TTC549 (cell line): Measurements from ENCODE around the gene DCPS.

Source experiments
- FAIRE-seq: peaks from 2 replicates; lab custom pipeline; 2012; peaks lifted over from hg19 to GRCh38; lab: Jason Lieb, UNC

The DCPS gene

DNA sequence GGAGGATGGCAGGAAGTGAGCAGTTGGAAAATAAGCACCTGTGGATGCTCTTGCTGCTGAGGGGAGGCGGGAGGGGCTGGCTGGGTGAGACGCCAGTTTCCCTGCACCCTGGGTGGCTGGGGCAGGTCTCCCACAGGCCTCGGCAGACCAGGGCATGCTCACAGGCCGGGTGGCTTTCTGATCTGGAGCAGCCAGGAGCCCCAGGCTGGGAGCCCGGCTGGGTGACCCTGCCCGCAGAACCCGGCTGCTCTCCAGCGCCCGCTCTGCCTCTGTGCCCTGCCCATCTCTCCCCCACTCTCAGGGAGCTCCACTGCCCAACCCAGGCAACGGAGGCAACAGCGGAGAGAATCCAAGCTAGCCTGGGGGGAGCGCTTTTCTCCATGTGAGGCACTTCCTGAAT lies 24.6 kb downstream of the DCPS start:
- FAIRE-seq = no peak

DNA sequence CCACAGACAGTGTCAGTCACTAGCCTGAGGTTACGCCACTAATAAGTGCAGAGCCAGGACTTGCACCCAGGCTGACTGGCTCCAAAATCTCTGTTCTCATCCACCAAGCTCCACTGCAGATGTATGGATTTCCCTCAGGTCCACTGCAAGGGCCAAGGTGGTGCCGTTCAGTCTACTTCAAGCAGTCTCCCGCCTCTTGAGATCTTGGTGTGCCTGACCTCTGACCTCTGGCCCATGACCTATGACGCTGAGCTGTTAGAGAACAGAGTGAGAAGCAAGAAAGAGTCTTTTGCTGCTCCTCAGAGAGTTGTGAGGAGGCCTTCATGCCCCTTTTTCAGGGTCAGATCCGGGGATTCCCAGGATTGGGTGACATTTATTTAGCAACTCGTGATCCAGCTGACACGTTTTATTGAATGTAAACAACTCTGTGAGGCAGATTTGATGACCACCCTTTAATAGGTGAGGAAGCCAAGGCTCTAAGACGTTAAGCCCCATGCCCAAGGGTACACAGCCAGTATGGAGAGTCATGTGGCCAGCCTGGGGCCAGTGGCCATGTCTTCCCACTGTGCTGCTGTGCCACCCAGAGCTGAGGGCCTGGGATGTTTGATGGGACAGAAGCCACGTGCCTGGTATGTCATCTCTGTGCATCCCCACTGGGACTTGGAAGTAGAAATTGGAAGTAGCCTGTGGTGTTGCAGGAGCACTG lies 25.2 kb downstream of the DCPS start:
- no peak for FAIRE-seq

GRCh38 chr11:126329644-126330211 lies 25.9 kb downstream of the DCPS start:
- no peak for FAIRE-seq

DNA sequence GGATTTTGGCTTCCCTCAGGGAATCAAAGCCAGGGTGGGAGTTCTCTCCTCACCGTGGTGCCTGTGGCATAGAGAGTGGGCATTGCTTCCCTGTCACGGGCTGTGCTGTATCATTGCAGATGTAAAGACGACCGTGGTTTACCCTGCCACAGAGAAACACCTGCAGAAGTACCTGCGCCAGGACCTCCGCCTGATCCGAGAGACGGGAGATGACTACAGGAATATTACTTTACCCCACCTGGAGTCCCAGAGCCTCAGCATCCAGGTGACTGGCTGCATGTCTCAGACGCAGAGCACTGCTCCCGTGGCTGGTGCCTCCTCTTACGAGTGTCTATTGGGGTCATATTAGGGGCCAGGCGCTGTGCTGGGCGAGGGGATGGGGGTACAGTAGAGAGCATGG lies 27.4 kb downstream of the DCPS start:
- FAIRE-seq = no peak

- FAIRE-seq = no peak
Measured at GRCh38 chr11:126332221-126332711, 28.4 kb downstream of the DCPS start.

DNA sequence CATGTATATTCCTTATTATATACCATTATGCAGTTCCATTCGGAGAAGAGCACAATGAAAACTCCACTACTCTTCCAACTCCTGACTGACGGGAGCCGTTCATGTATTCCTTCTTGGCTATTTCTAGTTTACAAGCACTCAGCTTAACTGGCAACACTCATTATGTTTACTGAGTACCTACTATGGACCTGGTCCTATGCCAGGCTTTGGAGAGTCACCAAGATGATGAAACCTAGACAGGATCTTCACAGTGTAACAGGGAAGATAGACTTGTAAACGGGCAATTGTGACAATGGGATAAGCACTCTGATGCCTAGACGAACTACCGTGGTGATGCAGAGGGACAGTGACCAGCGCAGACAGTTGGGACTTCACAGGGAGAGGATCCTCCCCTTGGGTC lies 29.3 kb downstream of the DCPS start:
- no peak for FAIRE-seq

DNA sequence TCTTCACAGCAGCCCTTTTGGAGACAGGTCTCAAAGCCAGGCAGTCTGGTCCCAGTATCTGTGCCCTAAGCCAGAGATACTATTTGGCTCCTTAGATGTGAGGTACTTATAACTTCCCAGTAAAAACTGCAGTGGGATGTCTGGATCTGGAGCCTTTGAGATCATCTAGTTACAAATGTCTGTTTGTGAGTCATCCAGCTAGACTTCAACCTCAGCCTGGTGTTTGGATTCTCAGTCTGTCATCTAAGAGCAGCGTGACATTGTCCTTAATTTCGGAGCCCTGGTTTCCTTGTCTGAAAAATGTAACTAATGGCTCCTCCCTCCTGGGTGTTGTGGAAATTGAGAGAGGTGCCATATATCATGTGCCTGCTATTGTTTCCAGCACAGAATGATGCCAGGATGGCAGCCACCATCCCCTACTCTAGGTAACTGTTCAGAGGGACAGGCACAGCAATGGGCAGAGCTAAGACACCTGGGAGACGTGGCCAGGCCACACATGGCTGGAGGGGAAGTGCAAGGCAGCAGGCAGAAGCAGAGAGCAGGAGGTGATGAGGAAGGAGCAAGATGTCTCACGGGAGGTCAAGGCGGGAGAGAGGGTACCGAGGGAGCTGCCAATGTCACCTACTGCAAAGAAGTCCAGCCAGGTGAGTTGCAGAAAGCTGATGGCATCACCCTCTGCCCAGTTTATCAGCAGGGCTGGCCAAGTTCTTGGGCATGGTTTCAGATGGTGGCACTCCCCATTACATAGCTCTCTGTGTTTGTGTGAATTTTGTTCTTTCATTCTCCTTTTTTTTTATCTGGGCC lies 31.0 kb downstream of the DCPS start:
- no peak for FAIRE-seq

DNA sequence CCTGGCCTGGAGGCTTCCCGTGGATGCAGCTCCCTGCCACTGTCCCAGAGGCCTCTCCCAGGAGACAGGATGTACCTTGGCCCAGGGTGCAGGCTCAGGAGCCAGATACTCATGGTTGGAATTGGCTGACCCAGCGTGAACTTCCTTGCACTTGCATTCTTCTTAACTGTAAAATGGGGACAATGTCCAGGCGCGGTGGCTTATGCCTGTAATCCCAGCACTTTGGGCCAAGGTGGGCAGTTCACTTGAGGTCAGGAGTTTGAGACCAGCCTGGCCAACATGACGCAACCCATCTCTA lies 31.6 kb downstream of the DCPS start:
- no peak for FAIRE-seq

GRCh38 chr11:126336138-126336541 lies 32.3 kb downstream of the DCPS start:
- no peak for FAIRE-seq

- FAIRE-seq = no peak
Measured at GRCh38 chr11:126336671-126337101, 32.8 kb downstream of the DCPS start.

DNA sequence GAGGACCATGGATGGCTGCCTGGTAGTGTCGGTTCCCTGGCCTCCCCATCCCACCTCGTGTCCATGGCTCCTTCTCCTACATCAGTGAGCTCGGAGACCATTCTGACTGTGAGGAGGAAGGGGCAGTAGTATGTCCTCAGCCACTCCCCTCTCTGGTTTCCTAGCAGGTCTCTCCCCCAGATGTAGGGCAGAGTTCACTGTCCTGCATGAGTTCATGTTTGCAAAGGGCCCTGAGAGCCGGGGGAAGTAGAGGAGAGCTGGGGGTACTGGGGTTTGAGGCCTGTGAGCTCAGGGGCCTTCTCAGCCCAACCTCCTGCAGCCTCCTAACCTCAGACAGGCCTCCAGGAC lies 33.2 kb downstream of the DCPS start:
- FAIRE-seq = no peak

GRCh38 chr11:126337474-126338241 lies 33.8 kb downstream of the DCPS start:
- FAIRE-seq = no peak

DNA sequence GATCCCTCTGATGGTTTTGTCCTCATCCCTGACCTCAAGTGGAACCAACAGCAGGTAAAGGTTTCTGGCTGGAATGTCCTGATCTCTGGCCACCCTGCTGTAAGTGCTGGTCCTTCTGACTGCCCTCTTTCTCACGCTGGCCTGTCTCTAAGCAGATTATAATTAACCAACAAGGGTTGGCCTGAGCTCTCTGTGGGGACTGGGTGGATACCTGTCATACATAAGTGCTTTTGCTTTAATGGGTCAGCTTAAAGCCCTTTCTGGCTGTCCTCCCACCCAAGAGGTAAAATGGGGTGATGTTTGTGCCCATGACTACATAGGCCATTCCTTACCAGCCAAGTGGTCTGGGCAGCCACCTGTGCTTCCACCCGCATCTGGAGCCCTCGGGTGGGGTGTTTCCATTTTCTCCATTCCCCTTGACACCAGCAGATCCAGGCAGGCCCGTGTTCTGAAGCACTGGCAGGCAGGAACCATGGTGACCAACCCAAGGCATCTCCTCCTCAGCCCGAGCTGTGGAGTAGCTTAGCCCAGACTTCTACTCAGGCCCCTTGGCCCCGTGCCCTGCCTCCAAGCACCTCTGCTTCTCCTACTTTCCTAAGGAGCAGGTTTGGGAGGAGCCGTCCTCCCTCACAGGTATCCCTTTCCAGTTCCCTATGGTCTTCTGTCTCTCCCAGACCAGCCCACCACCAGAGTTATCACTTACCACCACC lies 34.6 kb downstream of the DCPS start:
- FAIRE-seq = no peak

GRCh38 chr11:126339073-126339862 lies 35.4 kb downstream of the DCPS start:
- FAIRE-seq = no peak

- FAIRE-seq = no peak
Measured at GRCh38 chr11:126339863-126340434, 36.1 kb downstream of the DCPS start.

- no peak for FAIRE-seq
Measured at GRCh38 chr11:126340960-126341606, 37.2 kb downstream of the DCPS start.

DNA sequence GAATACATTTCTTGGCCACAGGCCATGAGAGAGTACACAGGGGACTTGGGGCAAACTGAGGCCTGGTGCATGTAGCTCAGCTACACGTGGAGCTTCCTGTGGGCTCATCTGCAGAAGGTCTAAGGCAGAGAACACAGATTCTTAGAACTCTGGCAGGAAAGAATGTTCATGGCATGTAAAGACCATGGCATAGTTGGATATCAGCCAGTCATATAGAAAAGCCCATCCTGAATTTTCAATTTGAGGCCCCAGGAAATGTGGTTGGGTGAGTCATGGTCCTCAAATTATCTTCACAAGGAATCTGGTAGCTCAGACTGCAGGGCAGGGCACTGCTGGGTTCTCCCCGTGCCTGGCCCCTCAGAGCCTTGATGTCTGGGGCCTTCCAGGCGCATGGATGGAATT lies 37.9 kb downstream of the DCPS start:
- FAIRE-seq = no peak

DNA sequence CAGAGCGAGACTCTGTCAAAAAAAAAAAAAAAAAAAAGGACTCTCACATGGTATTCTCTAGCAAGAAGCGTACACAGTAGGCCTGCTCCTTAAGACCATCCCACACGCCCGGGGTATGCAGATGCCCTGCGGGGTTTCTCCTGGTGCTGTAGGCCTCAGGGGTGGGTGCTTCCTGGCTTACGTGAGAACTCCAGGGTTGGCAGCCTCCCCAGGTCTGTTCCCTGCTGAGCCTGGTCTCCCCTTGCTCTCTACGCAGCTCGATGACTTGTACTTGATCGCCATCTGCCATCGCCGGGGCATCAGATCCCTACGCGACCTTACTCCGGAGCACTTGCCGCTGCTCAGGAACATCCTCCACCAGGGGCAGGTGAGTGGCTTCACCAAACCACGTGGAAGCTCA lies 39.2 kb downstream of the DCPS start:
- no peak for FAIRE-seq

DNA sequence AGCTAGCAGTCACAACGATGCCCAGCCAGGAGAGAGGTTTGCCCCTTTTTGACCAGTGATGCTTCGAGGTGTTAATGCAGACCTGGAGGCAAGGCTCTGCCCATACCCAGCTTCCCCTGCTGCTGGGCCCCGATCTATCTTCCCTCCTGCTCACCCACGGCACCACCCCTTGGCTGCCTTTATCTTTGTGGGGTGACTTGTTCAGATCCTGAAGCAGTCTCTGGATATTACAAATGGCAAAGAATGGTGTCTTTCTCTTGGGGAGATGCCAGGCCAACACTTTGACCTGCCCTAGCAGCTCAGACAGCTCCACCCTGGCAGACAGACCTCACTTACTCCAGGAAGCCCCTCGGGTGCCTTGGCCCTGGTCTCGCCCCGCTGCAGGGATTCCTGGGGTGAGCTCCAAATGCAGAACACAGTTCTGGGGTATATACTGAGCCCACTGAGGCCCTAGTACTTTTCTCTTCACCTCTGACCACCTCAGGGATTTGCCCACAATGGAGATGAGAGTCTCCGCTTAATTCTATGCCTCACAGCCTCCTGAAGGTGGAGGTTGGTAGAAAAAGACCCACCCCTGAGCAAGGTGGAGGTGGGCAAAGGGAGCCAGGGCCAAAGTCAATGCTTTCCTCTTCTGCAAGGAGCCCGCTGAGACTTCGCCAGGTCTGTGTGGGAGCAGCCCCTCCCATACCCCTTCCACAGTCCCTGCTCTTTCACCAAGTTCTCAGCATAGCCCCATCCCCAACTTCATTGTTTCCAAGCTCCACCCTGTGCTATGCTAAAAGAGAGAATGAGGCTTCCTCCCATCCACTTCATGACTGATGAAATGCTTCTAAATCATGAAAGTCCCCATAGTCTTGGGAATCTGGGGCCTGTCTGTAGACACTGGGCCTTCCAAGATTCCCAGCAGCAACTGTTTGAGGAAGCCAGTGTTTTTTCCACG lies 40.6 kb downstream of the DCPS start:
- no peak for FAIRE-seq
